Measurements from ENCODE around the gene PSMD6.

The PSMD6 gene

GRCh38 chr3:63976161-63976871, 47.0 kb downstream of the PSMD6 start:
- no peak for TF ChIP-seq CTCF (IDR thresholded peaks at IDR 0.05; ENCODE audit: extremely low read depth, insufficient read depth, missing control alignments)
- DNase-seq (ENCODE audit: low spot score): no peak
- in situ Hi-C loops (cut with MboI; ENCODE audit: low pct_unique_long_range_greater_than_20kb, low sequenced_read_pairs, unreplicated experiment): no loop called here

- DNase-seq (ENCODE audit: low spot score): no peak
- in situ Hi-C loops (cut with MboI; ENCODE audit: low pct_unique_long_range_greater_than_20kb, low sequenced_read_pairs, unreplicated experiment): no loop called here
- TF ChIP-seq CTCF (IDR thresholded peaks at IDR 0.05; ENCODE audit: extremely low read depth, insufficient read depth, missing control alignments): no peak
Measured at GRCh38 chr3:63975723-63976122, 47.6 kb downstream of the PSMD6 start.

GRCh38 chr3:63974451-63974850, 48.8 kb downstream of the PSMD6 start:
- DNase-seq (ENCODE audit: low spot score): no peak
- in situ Hi-C loops (cut with MboI; ENCODE audit: low pct_unique_long_range_greater_than_20kb, low sequenced_read_pairs, unreplicated experiment): no loop called here
- no peak for TF ChIP-seq CTCF (IDR thresholded peaks at IDR 0.05; ENCODE audit: extremely low read depth, insufficient read depth, missing control alignments)

- in situ Hi-C loops (cut with MboI; ENCODE audit: low pct_unique_long_range_greater_than_20kb, low sequenced_read_pairs, unreplicated experiment): no loop called here
- no peak for DNase-seq (ENCODE audit: low spot score)
- TF ChIP-seq CTCF (IDR thresholded peaks at IDR 0.05; ENCODE audit: extremely low read depth, insufficient read depth, missing control alignments): no peak
Measured at GRCh38 chr3:63973406-63973805, 49.9 kb downstream of the PSMD6 start.

GRCh38 chr3:63972987-63973386, 50.3 kb downstream of the PSMD6 start:
- DNase-seq (ENCODE audit: low spot score): no peak
- no peak for TF ChIP-seq CTCF (IDR thresholded peaks at IDR 0.05; ENCODE audit: extremely low read depth, insufficient read depth, missing control alignments)
- in situ Hi-C loops (cut with MboI; ENCODE audit: low pct_unique_long_range_greater_than_20kb, low sequenced_read_pairs, unreplicated experiment): no loop called here

- in situ Hi-C loops (cut with MboI; ENCODE audit: low pct_unique_long_range_greater_than_20kb, low sequenced_read_pairs, unreplicated experiment): no loop called here
- no peak for TF ChIP-seq CTCF (IDR thresholded peaks at IDR 0.05; ENCODE audit: extremely low read depth, insufficient read depth, missing control alignments)
- DNase-seq (ENCODE audit: low spot score): no peak
Measured at GRCh38 chr3:63972196-63972595, 51.1 kb downstream of the PSMD6 start.

All from GM13977 (cell line).